NCI-H226 (cell line): ENCODE data around the gene WNT6.

Source experiments
- DNase-seq: peaks from one replicate; pipeline ENCODE4 v3.0.0-alpha.2; 2015

Gene WNT6

DNA sequence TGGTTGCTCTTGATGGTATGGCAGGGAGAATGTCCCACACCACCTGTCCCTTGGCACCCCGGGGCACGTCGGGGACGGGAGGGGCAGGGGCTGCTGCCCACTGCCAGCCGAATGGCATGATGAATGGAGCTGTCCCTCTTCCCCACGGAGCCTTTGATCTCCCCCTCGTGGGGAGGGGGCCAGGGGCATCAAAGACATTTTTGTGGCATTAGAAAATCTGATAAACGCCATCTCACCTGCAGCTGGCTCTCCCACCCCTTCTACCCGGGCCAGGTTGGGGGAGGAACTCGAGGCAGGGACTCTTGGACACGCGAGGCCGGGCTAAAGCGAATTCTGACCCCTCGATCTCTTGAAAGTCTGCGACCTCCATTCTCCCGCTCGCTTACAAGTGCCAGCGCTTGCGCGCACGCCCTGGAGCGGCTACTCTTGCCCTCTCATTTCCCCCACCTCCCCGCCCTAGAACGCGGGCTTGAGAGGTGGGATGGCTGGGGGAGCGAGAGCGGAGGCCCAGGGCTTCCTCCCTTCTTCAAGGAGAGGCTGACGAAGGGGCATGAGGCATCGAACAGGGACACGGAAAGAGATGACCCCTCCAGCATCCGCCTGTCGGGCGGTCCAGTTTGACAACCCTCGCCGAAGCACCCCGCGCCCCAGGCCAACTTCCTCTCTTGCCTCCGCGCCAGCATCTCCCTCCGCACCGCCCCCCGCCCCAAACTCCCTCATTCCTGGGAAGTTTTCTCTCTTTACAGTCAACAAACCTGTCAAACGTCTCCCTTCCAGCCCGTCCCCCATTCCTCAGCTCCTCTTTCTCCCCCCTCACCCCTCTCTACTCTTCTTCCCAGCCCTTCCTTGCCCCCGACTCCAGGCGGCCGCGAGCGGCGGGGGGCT lies 692 bp upstream of the WNT6 start:
- DNase-seq = no peak

DNA sequence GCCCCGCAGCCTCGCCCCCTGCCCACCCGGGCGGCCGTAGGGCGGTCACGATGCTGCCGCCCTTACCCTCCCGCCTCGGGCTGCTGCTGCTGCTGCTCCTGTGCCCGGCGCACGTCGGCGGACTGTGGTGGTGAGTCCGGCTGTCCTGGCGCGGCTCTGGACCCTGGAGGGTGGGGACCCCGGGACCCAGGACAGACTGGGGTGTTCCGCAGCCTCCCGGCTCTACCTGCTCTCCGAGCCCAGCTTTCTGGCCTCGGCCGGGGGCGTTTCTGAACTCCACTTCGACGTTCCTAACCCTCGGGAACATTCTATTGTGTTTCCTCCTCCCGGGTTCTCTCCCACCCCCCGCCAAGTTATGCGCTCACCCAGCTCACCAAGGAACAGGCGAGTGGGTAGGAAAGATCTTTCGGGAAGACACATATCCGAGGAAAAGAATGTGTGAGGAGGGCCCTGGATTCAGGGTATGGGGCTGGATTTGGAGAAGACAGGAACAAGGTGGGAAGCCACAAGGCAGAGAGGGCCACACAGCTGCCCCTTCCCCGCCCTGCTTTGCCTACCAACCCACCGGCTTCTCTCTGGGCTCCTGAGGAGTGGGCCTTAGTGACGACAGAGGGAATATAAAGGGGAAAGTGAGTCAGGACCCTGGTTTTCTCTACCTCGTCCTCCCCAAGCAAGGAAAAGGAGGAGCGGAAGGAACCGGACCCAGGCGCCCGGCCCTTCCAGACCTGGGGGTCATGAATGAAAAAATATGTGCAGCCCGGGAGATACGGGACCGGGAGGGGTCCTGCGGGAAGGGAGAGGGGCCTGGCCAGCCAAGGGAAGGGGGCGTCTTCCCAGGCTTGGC lies 605 bp downstream of the WNT6 start:
- no peak for DNase-seq

DNA sequence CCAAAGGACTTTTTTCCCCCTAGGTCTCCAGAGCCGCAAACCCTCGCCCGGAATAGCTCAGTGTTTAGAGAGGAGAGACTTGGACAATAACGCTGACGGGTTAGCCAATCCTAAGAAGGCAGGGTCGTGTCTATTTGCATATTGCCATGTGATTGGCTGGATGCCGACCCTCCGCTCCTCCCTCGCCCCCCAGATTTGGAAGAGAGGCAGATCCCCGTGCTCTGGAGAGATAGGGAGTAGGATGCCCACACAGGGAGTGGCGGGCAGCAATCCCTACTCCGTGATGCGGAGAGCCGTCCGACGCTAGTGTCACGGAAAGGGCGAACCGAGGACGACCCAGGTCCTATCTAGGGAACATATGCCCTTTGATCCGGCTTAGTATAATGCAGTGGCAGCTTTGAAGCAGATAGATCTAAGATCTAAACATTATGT lies 1.4 kb downstream of the WNT6 start:
- peak; percentile 96 for DNase-seq

DNA sequence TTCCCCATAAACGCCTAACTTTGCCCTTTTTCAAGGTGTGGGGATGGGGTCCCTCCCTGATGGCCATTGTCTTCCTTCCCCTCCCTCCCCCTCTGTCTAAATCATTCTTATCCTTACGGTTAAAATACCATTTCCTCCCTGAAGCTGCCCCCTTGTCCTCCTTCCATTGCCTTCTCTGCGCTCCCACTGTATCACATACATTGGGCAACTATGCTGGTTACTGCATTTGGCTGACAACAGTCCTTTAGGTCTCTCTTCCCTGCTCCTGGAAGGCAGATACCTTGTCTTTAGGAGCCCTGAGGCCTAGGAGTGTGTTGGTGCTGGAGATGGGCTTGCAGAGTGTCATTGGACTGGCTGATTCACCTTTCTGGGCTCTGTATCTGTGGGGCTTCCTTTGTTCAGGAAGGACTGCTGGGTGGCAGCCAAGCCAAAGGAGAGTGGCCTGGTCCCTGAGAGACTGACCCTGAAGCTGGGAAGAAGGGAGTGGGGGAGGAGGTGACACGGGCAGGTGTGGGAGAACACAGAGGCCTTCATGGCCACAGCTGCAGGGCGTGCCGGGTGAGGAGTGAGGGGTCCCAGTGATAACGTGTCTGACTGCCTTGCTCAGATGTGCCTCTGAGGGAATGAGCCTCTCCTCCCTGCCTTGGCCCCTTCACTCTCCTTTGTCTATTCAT lies 2.2 kb downstream of the WNT6 start:
- DNase-seq = no peak

DNA sequence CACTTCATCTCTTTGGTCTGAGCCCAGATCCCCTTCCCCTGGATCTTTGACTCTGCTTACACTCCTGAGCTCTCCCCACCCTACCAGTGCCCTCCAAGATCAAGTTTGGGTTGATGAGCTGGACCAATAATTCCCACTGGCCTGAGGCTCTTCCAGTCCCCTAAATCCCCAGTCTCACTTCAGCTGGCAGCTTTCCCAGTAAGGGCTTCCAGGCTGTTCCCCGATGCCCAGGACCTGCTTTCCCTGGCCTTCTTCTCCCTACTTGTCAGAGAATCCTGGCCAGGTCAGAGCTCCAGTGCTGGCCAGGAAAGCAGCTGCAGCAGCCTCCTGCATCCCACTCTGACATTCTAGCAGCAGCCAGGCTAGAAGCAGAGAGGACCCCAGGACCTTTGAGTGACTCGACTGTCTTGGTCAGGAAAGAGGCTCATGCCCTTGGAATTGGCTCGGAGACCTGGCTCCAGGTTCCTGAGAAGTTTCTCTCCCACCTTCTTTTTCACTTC lies 3.5 kb downstream of the WNT6 start:
- DNase-seq = no peak

DNA sequence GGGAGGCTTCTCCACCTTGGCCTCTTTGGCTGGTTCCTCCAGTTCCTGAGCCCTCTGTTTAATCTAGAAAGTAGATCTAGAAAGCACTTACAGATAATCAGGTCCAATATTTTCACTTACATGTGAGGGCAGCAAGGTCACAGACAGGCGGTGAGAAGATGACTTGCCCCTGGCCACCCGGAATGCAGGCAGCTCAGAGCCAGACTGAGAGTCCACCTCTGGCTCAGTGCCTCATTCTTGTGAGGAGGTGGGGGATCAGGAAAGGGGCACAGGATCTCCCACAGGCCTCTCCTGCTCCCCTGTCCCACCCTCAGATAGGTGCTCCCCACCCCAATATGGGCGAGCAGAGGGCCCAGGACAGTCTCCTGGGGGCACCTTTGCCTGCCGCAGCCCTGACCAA lies 5.8 kb downstream of the WNT6 start:
- no peak for DNase-seq

DNA sequence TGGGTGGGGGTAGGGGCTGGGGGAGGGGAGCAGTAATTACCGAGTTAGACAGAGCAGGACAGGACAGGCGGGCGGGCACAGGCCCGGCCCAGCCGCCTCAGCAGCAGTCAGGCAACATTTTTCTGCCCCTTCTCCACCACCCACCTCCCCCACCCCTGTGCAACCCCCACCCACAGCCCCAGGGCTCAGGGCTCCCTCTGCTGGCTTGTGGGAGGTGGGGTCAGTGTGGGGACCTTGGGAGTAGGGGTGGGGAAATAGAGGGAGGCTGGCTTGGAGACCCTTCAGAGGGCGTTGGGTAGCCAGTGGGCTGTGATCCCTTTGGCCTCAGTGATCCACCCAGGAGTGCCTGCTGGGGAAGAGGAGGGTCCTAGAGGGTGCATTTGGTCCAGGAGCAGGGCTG lies 6.4 kb downstream of the WNT6 start:
- DNase-seq = no peak

DNA sequence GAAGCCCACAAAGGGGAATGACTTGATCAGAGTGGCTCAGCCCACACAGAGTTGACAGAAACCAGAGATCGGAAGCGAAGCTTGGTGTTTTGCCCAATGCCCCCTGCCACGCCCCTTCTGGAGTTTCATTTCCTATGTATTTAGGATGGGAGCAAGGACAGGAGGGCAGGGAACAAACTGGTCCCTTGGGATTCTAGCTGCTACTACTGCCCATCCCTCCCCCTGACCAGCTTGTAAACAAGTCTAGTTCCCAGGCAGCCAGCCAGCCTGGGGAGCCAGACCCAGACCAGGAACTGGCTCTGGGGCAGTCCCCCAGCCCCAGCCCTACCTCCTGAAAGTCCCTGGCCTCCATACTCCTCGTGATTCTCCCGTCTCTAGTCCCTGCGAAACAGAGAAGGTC lies 8.3 kb downstream of the WNT6 start:
- no peak for DNase-seq

DNA sequence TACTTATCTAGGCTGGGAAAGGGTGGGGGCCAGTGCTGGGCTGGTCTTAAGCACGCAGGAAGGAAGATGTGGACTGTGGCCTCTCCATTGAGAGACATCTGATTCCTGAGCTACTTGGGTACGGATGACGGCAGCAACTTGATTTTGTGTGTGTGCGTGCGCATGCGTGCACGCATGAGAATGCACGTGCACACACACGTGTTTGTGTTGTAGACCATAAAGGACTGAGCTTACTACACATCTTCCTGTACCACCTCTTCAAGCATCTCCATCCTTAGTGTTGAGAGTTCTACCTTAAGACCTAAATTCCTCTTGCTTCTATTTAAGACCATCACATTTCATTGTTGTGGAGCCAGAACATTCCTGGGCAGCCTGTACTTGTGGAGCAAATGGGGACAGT lies 9.5 kb downstream of the WNT6 start:
- no peak for DNase-seq

DNA sequence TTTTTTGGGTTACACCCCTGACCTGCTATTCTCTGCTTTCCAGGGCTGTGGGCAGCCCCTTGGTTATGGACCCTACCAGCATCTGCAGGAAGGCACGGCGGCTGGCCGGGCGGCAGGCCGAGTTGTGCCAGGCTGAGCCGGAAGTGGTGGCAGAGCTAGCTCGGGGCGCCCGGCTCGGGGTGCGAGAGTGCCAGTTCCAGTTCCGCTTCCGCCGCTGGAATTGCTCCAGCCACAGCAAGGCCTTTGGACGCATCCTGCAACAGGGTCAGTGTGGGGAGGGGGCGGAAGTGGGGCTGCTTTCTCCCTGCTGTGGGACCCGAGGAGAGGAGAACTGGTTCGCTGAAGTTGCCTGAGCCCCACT lies 11.4 kb downstream of the WNT6 start:
- no peak for DNase-seq

DNA sequence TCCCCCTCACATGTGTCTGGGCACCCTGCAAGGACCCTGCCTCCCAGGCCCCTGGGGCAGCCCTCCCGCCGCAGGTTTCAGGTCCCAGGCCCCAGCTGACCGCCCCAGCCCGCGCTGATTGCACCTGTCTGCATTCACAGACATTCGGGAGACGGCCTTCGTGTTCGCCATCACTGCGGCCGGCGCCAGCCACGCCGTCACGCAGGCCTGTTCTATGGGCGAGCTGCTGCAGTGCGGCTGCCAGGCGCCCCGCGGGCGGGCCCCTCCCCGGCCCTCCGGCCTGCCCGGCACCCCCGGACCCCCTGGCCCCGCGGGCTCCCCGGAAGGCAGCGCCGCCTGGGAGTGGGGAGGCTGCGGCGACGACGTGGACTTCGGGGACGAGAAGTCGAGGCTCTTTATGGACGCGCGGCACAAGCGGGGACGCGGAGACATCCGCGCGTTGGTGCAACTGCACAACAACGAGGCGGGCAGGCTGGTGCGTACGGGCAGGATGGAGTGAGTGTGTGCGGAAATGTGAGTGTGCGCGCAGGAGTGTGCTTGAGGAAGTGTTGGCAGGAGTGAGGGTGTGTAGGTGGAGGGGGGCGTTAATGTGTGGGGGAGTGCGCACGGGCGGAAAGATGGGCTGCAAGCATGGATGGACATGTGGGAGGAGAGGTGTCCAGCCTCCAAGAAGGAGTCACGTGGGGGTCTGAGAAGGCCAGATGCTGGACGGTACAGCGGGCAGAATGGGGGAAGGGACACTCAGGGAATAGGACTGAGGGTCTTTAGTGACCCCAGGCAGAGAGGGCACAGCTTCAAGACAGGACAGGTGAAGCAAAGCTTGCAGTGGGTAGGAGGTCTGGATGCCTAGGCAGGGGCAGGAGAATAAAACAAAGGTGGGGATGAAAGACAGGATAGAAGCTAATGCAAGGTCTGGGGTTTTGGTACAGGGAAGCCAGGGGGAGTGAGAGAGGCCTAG lies 12.0 kb downstream of the WNT6 start:
- no peak for DNase-seq

DNA sequence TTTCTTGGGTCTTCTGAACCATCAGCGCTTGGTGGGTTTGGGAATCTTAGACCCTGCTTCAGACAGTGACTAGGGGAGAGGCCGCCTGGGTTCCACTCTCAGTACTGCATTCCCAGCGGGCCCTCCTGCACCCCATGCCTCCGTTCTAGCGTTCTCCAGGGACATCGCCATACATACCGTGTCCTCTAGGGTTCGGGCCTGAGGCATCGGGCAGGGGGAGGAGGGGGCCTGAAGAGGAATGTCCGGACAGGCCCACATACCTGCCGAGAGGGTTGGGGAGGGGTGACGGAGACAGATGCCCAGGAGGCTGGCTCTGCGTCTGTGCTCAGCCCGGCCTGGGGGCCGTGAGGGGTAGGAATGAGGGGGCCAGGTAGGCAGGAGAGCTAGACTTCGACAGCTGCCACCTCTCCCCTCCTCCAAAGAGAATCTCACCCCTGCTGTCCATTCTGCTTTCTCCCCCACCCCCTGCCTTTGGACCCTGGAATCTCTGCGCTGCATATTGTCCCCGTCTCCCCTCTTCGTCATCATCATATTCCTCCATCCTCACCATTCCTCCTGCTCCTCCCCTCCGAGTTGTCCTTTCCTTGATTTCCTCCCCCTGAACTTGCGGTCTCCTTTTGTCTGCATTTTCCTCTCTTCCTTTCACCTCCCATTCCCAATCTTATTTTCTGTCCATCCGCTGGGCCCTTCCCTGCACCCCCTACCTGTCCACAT lies 13.2 kb downstream of the WNT6 start:
- no peak for DNase-seq

DNA sequence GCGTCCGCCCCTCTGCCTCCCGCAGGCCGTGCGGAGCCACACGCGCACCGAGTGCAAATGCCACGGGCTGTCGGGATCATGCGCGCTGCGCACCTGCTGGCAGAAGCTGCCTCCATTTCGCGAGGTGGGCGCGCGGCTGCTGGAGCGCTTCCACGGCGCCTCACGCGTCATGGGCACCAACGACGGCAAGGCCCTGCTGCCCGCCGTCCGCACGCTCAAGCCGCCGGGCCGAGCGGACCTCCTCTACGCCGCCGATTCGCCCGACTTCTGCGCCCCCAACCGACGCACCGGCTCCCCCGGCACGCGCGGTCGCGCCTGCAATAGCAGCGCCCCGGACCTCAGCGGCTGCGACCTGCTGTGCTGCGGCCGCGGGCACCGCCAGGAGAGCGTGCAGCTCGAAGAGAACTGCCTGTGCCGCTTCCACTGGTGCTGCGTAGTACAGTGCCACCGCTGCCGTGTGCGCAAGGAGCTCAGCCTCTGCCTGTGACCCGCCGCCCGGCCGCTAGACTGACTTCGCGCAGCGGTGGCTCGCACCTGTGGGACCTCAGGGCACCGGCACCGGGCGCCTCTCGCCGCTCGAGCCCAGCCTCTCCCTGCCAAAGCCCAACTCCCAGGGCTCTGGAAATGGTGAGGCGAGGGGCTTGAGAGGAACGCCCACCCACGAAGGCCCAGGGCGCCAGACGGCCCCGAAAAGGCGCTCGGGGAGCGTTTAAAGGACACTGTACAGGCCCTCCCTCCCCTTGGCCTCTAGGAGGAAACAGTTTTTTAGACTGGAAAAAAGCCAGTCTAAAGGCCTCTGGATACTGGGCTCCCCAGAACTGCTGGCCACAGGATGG lies 14.0 kb downstream of the WNT6 start:
- no peak for DNase-seq

DNA sequence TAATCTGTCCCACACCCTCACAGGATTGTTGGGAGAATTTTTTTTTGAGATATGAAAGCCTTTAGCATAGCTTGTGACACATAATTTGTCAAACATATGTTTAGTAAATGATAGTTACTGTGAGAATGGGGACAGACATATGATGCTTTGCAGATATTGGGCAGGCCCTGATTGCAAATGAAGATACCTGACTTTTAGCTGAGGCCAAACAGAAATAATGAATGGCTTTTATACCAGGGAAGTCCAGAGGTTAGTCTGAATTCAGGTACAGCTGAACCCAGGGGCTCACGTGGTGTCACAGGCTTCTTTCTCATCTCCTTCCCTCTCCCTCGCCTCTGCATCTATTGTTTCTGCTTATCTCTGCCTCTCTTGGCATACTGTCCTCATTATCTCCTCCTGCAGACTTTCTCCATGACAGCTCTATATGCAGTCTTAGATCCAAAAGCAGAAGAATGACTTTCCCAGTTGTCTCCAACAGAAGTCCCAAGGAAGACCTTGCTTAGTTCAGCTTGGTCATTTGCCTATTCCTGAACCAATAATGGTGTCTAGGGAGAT lies 16.2 kb downstream of the WNT6 start:
- DNase-seq = no peak

DNA sequence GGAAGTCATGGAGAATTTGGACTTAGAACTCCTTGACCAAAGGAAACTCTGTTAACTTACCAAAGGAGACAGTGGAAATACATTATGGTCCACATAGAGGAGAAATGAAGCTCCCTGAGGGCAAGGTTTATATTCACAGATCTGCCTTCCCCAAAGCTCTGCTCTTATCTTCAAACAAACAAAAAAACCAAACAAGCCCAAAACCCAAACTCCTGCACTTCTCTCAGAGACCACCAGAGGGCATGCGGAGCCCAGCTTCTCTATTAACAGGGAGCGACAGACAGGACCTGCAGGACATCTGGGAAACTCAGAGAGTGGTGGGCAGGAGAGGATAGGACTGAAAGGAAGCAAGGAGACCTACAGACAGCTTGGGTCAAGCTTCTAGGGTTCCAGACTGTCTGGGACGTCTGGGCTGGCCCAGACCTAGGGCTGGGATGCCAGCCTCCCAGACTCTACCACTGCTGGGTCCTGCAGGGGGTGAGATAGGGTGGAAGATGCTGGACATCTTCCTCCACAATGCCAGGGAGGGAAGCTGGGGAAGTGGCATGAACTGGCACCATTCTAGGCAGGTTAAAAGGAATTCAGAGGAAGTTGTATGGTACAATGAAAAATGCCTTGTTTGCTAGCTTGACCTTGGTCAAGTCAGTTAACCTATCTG lies 17.1 kb downstream of the WNT6 start:
- peak; percentile 51 for DNase-seq

DNA sequence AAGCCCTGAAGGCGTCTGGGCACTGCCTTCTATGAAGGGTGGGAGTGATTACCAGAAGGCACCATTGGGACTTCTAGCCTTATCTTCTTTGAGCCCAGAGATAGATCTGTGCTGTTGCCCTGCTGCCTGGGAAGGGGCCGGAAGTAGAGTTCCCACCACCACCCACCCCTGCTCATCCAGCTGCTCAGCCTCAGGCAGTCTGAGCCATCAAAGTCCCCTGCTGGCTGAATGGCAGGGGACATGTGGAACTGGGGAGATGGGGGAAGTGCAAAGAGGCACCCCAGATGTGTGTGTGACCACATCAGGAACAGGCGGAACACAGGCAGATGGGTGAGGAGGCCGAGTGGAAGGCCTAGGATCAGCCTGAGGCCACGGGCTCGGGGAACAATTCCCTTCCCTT lies 17.7 kb downstream of the WNT6 start:
- DNase-seq = no peak

DNA sequence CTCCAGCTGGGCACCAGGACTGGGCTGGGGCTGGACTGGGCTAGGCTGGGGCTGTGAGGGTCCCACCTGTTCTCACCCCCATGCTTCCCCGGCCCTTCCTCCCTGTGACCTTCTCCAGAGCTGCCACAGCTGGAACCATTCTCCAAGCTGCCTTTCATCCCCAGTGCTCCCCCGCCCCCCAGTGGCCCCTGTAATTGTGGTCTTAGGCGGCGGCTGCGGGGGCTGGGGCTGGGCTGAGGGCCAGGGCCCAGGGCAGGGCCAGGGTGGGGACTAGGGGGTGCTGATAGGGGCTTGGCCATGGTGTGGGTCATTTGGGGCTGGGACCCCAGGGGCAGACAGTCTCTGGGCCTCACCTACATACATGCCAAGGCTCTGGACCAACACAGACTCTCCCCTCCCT lies 18.3 kb downstream of the WNT6 start:
- no peak for DNase-seq

DNA sequence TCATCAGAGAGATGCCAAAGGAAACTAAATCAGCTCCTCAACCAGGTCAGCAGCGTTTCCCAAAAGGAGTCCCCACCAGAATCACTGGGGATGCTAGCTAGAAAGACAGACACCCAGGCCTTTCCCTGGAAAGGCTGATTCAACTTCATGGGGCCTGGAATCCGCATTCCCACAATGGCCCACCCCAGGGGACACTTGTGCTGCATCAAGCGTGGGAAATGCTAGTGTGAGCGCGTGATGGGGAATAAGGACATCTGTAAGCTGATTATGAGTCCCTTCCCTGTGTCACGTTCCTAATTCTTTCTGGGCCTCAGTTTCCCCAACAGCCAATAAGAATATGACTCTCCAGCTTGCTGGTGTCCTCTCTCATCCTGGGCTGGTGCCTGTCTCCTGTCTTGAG lies 18.9 kb downstream of the WNT6 start:
- DNase-seq = no peak

DNA sequence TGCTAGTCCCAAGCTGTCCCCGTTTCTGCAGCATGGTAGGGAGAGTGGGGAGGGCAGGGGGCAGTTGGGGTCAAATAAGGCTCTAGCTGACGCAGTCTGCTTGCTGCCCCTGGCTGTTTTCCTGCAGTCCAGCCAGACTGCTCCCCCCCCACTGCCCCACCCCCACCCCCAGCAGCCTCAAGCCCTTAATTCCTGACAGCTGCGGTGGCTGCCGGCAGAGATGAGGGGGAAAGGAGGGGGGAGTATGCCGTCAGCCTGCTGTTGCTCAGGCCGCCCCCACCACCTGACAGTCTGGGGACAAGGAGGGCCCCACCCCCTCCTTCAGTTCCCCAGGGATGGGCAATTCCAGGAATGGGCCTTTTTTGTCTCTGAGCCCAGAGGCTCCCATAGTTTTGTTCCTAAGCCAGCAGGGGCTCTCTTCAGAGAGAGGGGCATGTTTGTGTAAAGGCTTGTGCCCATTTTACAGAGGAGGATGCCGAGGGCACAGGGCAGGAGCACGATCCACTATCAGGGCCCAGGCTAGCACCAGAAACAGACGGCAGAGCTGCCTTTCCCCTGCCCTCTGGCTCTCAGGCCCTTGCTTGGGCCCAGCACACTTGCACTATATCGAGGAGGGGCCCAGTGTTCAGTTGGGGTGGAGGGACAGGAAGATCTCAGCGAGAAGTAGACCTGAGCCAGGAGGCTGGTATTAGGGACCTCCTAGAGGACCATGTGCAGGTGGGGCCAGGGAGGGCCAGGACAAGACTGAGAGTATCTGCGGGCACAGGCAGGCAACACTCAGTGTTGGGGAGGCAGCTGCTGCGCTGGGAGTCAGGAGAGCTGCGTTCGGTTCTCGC lies 19.5 kb downstream of the WNT6 start:
- DNase-seq = no peak
